Measurements from ENCODE around the gene LOX.

- TF ChIP-seq CTCF (conservative IDR thresholded peaks at IDR 0.05; ENCODE audit: low read depth, low read length) (no peak), EZH2 (IDR thresholded peaks at IDR 0.05; ENCODE audit: borderline replicate concordance, low read depth, low read length, poor library complexity, severe bottlenecking) (no peak)
Observed at GRCh38 chr5:122107016-122107415, 29.0 kb upstream of the LOX start.

Data from A673 (cell line).